Sigmoid colon (tissue), 7 donors: Measurements from ENCODE around the gene SIPA1L2. TPM values are rescaled to one million over a fixed set of nuclear protein-coding genes. Genes with fewer than 3 reads are reported as not detected.

Source experiments
- DNase-seq: peaks from one replicate; pipeline ENCODE4 v3.0.0-alpha.2; 2019
- H3K27ac ChIP-seq, 4 donors: fragments of 200-600 bp; sonication (generic); one replicate each; pipeline ENCODE4 v1.5.1; 2016 to 2019; ENCODE audit warnings: mild to moderate bottlenecking in 1 of 4
- H3K27me3 ChIP-seq, 3 donors: fragments of 200-600 bp; sonication (generic); one replicate each; pipeline ENCODE4 v1.5.1; 2019; ENCODE audit warnings: mild to moderate bottlenecking in 1 of 3
- H3K36me3 ChIP-seq, 4 donors: fragments of 200-600 bp; sonication (generic); one replicate each; pipeline ENCODE4 v1.5.1; 2016 to 2019
- H3K4me1 ChIP-seq, 4 donors: fragments of 200-600 bp; sonication (generic); one replicate each; pipeline ENCODE4 v1.5.1; 2017 to 2019
- H3K4me3 ChIP-seq, 4 donors: fragments of 200-600 bp; sonication (generic); one replicate each; pipeline ENCODE4 v1.5.1; 2017 to 2019; ENCODE audit warnings: mild to moderate bottlenecking in 2 of 4, moderate library complexity in 1 of 4
- H3K9me3 ChIP-seq, 4 donors: fragments of 200-600 bp in 3 of 4; sonication (generic) in 3 of 4; one replicate each; pipeline versions ENCODE4 v1.5.1 to v1.6.1; 2013 to 2019
- EP300 ChIP-seq, 4 donors: sonication (generic); formaldehyde crosslinking; IDR thresholded peaks; one replicate each; pipeline ENCODE4 v1.6.1; 2017; ENCODE audit warnings: antibody characterized with exemption in 4 of 4
- POLR2A ChIP-seq, 2 donors: fragments of 450-650 bp; IDR thresholded peaks; one replicate each; pipeline ENCODE4 v1.6.1; 2016; ENCODE audit warnings: antibody characterized with exemption in 2 of 2, mild to moderate bottlenecking in 2 of 2, moderate library complexity in 2 of 2
- POLR2AphosphoS5 ChIP-seq, 4 donors: sonication (generic); formaldehyde crosslinking; IDR thresholded peaks; one replicate each; pipeline ENCODE4 v1.6.1; 2017; ENCODE audit warnings: antibody characterized with exemption in 4 of 4
- WGBS, 2 donors: extraction: QIAGEN DNeasy Blood & Tissue Kit; methylation state at CpG; one replicate each; pipeline ENCODE4 v1.1.7; 2013; 5-methylcytosine and 5-hydroxymethylcytosine counted together
- intact Hi-C: fragments of 100-400 bp; cut with DNase I; formaldehyde crosslinking; loops from one replicate; pipeline ENCODE4 v1.15.1; 2023
- polyA plus RNA-seq, 3 donors: library from polyadenylated mRNA; stranded (reverse); fragments of 200-250 nt; gene quantifications; one replicate each; pipeline ENCODE4 v1.2.3, GENCODE V29; 2013
- total RNA-seq, 4 donors: library from RNA; depleted of rRNA; stranded (reverse); fragments of >200 nt; gene quantifications; one replicate each; pipeline ENCODE4 v1.1.0, GENCODE V29; 2016
- TF ChIP-seq, protein P1 (sequence below), 4 experiments: fragments of 450-650 bp in 3 of 4; fragments of 200-600 bp in 1 of 4; IDR thresholded peaks; one replicate each; pipeline ENCODE4 v1.5.1; 2016 to 2019; ENCODE audit warnings: antibody characterized with exemption in 4 of 4, mild to moderate bottlenecking in 3 of 4, moderate library complexity in 2 of 4
- donor health status: healthy with polysubstance abuse.
- donor health status: Bipolar disorder and iron deficiency.
- donor health status: healthy.

The SIPA1L2 gene
- total and polyA plus RNA-seq, 7 donors: 16.2 to 42.5 (median 22.5) TPM

DNA sequence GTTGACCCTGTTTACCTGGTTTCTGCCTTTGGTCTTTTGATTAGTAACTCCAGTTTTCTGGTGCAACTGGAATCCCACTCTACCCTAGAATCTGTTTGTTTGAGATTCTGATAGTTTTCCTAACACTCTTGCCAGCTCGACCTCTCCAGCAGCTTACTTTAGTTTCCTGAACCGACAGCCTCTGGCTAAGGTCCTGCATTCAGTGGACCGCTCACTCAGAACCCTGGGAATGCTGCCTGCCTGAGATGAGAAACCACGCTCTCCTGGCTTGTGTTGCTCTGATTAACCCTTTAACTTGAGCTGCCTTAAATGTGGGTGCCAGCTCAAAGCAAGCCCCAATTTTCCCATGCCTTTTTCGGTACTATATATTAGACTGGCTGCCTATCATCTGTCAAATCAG lies 45.3 kb upstream of the SIPA1L2 start:
- Histone ChIP-seq H3K4me3 (no peak overlapping the region), H3K4me1 (peaks cover 0 to 13% (median 5%) of the 10 kb centered on the region in 4 donors), H3K27me3 (no peaks in the 10 kb centered on the region), H3K36me3 (no peaks in the 10 kb centered on the region), H3K27ac (peak overlapping the region in 2 of 4 donors; percentile 40 to 47), H3K9me3 (no peaks in the 10 kb centered on the region)
- intact Hi-C loops: no loop called here
- TF ChIP-seq POLR2A (IDR thresholded peaks at IDR 0.05) (no peak), EP300 (IDR thresholded peaks at IDR 0.05) (no peak), POLR2AphosphoS5 (IDR thresholded peaks at IDR 0.05) (no peak)
- TF ChIP-seq, protein P1, sequence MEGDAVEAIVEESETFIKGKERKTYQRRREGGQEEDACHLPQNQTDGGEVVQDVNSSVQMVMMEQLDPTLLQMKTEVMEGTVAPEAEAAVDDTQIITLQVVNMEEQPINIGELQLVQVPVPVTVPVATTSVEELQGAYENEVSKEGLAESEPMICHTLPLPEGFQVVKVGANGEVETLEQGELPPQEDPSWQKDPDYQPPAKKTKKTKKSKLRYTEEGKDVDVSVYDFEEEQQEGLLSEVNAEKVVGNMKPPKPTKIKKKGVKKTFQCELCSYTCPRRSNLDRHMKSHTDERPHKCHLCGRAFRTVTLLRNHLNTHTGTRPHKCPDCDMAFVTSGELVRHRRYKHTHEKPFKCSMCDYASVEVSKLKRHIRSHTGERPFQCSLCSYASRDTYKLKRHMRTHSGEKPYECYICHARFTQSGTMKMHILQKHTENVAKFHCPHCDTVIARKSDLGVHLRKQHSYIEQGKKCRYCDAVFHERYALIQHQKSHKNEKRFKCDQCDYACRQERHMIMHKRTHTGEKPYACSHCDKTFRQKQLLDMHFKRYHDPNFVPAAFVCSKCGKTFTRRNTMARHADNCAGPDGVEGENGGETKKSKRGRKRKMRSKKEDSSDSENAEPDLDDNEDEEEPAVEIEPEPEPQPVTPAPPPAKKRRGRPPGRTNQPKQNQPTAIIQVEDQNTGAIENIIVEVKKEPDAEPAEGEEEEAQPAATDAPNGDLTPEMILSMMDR (IDR thresholded peaks at IDR 0.05): no peak
- DNase-seq: peak; percentile 71
- 79 to 84% methylated on average over 5 of the region's 5 CpGs for WGBS, 2 donors

DNA sequence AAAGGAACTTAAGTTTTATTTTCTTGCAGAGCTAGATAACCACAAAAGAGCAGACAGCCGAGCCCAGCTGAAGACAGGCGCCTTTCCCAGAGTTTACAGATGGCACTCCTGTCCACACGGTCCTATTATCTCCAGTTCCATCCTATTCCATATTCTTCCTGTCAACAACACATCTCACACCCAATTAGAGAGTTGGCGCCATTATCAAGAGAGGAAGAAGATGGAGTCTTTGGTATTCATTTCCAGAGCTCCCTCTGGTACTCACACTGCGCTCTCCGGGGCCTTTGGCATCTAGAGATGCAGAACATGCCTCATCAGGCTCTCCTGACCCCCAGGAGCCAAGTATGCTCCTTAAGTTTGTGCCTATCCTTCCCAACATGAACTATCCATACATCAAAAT lies 43.3 kb upstream of the SIPA1L2 start:
- intact Hi-C loops: no loop called here
- H3K4me1 ChIP-seq: peaks cover 0 to 13% (median 5%) of the 10 kb centered on the region in 4 donors
- WGBS, 2 donors: 90 to 92% methylated on average over 6 of the region's 6 CpGs

DNA sequence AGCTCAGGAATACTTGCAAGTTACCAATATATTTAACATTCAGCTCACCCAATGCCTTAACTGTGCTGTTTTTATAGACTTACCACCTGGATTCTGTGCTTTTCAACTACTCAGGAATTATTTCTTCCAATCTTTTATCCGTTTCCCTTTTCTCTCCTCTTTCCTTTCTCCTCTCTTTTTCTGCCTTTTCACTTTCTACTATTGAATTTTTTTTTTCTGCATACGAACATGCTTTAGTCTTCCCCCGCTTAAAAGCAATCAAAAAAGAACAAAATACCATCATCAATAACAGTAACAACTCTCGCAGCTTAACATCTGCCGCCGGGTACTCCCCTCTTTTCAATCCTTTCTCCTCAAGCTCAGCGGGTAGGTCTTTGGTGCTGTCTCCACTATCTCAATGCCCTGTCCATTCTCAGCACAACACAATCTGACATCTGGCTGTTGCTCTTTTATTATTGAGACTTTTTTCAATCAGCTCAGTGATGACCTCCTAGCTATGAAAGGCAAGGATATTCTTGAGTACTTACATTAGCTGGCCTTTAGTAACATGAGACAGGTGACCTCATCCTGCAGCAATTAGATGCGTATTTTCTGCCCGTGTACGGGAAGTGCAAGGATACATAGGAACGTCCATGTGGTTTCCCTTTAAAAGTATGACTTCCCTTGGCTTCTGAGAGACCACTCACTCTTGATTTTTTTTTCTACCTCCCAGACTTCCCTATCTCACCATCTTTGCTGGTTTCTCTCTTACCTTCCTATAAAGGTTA lies 40.2 kb upstream of the SIPA1L2 start:
- peaks cover 0 to 4% (median 1%) of the 10 kb centered on the region in 4 donors for H3K4me1 ChIP-seq
- no peak for TF ChIP-seq POLR2AphosphoS5 (IDR thresholded peaks at IDR 0.05)
- no peak for DNase-seq
- WGBS, 2 donors: 82 to 90% methylated on average over 11 of the region's 11 CpGs
- H3K27ac ChIP-seq: no peak overlapping the region
- H3K4me3 ChIP-seq: no peak overlapping the region
- no peaks in the 10 kb centered on the region for H3K36me3 ChIP-seq
- H3K27me3 ChIP-seq: no peaks in the 10 kb centered on the region
- intact Hi-C loops: no loop called here
- no peaks in the 10 kb centered on the region for H3K9me3 ChIP-seq

More for the DNA sequence above, 43.3 kb upstream of the SIPA1L2 start:
- no peak overlapping the region for H3K27ac ChIP-seq
- H3K36me3 ChIP-seq: no peaks in the 10 kb centered on the region
- no peaks in the 10 kb centered on the region for H3K27me3 ChIP-seq
- no peaks in the 10 kb centered on the region for H3K9me3 ChIP-seq
- H3K4me3 ChIP-seq: no peak overlapping the region
- TF ChIP-seq EP300 (IDR thresholded peaks at IDR 0.05): no peak
- TF ChIP-seq POLR2A (IDR thresholded peaks at IDR 0.05): no peak
- no peak for TF ChIP-seq POLR2AphosphoS5 (IDR thresholded peaks at IDR 0.05)
- TF ChIP-seq, protein P1 (IDR thresholded peaks at IDR 0.05): no peak
- no peak for DNase-seq

DNA sequence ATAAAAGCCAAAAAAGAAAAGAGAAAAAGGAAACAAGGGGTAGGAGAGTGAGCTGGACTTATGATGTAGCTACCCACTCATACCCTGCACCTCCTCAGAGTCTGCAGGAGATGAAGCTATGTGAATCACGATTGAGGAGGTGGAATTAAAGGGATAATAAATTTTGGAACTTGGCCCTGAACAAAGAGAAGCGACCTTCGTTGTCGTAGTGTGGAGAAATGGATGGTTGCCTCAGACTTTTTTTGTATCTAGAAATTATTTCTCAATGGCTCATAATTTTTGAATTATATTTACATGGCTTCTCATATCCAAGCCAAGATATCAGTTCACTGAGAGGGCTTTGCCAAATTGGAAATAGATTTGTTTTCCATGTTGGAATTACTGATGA lies 37.8 kb upstream of the SIPA1L2 start:
- no peaks in the 10 kb centered on the region for H3K4me1 ChIP-seq
- no peak overlapping the region for H3K27ac ChIP-seq
- 32 to 59% methylated on average over 4 of the region's 4 CpGs for WGBS, 2 donors
- H3K9me3 ChIP-seq: no peaks in the 10 kb centered on the region
- intact Hi-C loops: no loop called here
- H3K27me3 ChIP-seq: no peaks in the 10 kb centered on the region
- H3K36me3 ChIP-seq: no peaks in the 10 kb centered on the region
- no peak for TF ChIP-seq POLR2AphosphoS5 (IDR thresholded peaks at IDR 0.05)
- no peak for TF ChIP-seq EP300 (IDR thresholded peaks at IDR 0.05)
- TF ChIP-seq POLR2A (IDR thresholded peaks at IDR 0.05): no peak
- TF ChIP-seq, protein P1 (IDR thresholded peaks at IDR 0.05): no peak
- DNase-seq: no peak
- H3K4me3 ChIP-seq: no peak overlapping the region

DNA sequence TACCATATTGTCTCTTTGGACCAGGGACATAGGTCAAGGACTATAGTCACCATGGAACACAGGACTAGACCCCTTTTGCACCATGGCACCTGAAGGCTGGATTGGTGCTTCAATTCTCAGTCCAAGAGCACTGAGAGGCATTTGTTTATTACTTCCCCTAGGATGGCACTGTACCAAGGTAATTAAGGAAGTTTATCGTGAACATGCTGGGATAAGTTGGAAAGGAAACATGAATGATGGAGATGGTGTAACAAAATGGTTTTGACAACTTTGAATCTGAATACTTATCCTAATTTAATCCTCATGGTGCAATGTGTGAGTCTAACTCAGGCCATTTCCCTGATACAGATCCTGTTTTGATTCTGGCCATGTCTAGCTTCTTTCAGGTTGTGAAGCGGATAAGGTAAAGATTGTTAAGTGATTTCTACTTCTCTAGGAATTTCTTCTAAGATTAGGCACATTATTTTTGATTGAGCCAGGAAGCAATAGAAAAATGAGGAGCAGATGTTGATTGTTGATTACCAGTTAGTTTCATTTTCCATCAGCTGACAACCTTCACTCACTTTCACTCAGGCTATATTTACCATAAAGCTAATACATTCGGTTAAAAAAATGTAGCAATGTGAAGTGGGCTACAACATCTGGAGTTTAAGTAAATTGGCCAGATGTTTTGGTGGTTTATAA lies 37.3 kb upstream of the SIPA1L2 start:
- no peaks in the 10 kb centered on the region for H3K9me3 ChIP-seq
- no peak overlapping the region for H3K4me3 ChIP-seq
- 34 to 38% methylated on average over 3 of the region's 3 CpGs for WGBS, 2 donors
- DNase-seq: no peak
- no peaks in the 10 kb centered on the region for H3K27me3 ChIP-seq
- no peak for TF ChIP-seq POLR2AphosphoS5 (IDR thresholded peaks at IDR 0.05)
- no peak for TF ChIP-seq POLR2A (IDR thresholded peaks at IDR 0.05)
- no peak for TF ChIP-seq EP300 (IDR thresholded peaks at IDR 0.05)
- TF ChIP-seq, protein P1 (IDR thresholded peaks at IDR 0.05): no peak
- no peak overlapping the region for H3K27ac ChIP-seq
- intact Hi-C loops: no loop called here
- H3K4me1 ChIP-seq: no peaks in the 10 kb centered on the region
- H3K36me3 ChIP-seq: no peaks in the 10 kb centered on the region
